BLaER1 treated with 17β-estradiol and CSF1 and Interleukin-3, amounts not matched to agents 10 nM and 100 nM (cell line): ENCODE results near the gene AMIGO1.

Experiments
- H3K27ac ChIP-seq, 11 experiments: shearing (Covaris generic); formaldehyde crosslinking; 2 replicates each; pipeline ENCODE4 v1.8.1; 2022
- H3K27me3 ChIP-seq, 11 experiments: shearing (Covaris generic); formaldehyde crosslinking; 2 replicates each; pipeline ENCODE4 v1.8.1; 2022
- H3K36me3 ChIP-seq, 11 experiments: shearing (Covaris generic); formaldehyde crosslinking; 2 replicates each; pipeline ENCODE4 v1.8.1; 2022
- H3K4me1 ChIP-seq, 10 experiments: shearing (Covaris generic); formaldehyde crosslinking; 2 replicates each; pipeline ENCODE4 v1.8.1; 2022
- H3K4me2 ChIP-seq, 11 experiments: shearing (Covaris generic); formaldehyde crosslinking; 2 replicates each; pipeline ENCODE4 v1.8.1; 2022
- H3K4me3 ChIP-seq, 10 experiments: shearing (Covaris generic); formaldehyde crosslinking; 2 replicates each; pipeline ENCODE4 v1.8.1; 2022
- H3K9ac ChIP-seq, 11 experiments: shearing (Covaris generic); formaldehyde crosslinking; 2 replicates each; pipeline ENCODE4 v1.8.1; 2022
- H3K9me3 ChIP-seq, 11 experiments: shearing (Covaris generic); formaldehyde crosslinking; replicated peaks in 1 of 11; 2 replicates each; pipeline ENCODE4 v1.8.1; 2022
- H4K20me1 ChIP-seq, 11 experiments: shearing (Covaris generic); formaldehyde crosslinking; 2 replicates each; pipeline ENCODE4 v1.8.1; 2022
- Cebpa-rat ChIP-seq, 11 experiments: shearing (Covaris generic); IDR thresholded peaks; 2 replicates each; pipeline ENCODE4 v1.8.1; 2022

Gene AMIGO1

GRCh38 chr1:109484519-109484975, 25.0 kb downstream of the AMIGO1 start:
- peak overlapping the region; percentile 84 to 99 (median 96) for H3K4me2 ChIP-seq
- peaks cover 0 to 32% (median 0%) of the 10 kb centered on the region in 11 experiments; a peak in 3 of 22 replicates for H4K20me1 ChIP-seq
- peak overlapping the region in 10 of 11 experiments; percentile 94 to 100 (median 99); a peak in 19 of 22 replicates for H3K27ac ChIP-seq
- H3K27me3 ChIP-seq: no peaks in the 10 kb centered on the region
- peak overlapping the region; percentile 68 to 87 (median 82) for H3K4me3 ChIP-seq
- no peaks in the 10 kb centered on the region for H3K9me3 ChIP-seq
- peaks cover 17 to 44% (median 38%) of the 10 kb centered on the region in 10 experiments for H3K4me1 ChIP-seq
- peaks cover 18 to 41% (median 39%) of the 10 kb centered on the region in 11 experiments for H3K36me3 ChIP-seq
- no peak for TF ChIP-seq Cebpa-rat (IDR thresholded peaks at IDR 0.05)
- H3K9ac ChIP-seq: peak overlapping the region; percentile 94 to 100 (median 99)

GRCh38 chr1:109483672-109484518, 25.6 kb downstream of the AMIGO1 start, which contains the start of gene ATXN7L2:
Gene ATXN7L2 (plus strand): TSS chr1:109483905. CDS start chr1:109483954, 49 bp downstream.
- TF ChIP-seq Cebpa-rat (IDR thresholded peaks at IDR 0.05): no peak
- peak within 1 kb of the TSS; percentile 94 to 99 (median 97) for H3K4me2 ChIP-seq
- peak within 1 kb of the TSS; percentile 94 to 100 (median 99) for H3K9ac ChIP-seq
- H3K9me3 ChIP-seq: no peaks in the 10 kb centered on the region
- H3K27me3 ChIP-seq: no peaks in the 10 kb centered on the region
- H3K4me3 ChIP-seq: peak within 1 kb of the TSS; percentile 68 to 87 (median 82)
- H3K4me1 ChIP-seq: peaks cover 18 to 37% (median 32%) of the 10 kb centered on the region in 10 experiments
- peak within 1 kb of the TSS; percentile 94 to 100 (median 99) for H3K27ac ChIP-seq
- H4K20me1 ChIP-seq: peaks cover 0 to 28% (median 0%) of the 10 kb centered on the region in 11 experiments; a peak in 2 of 22 replicates
- H3K36me3 ChIP-seq: peaks cover 14 to 34% (median 32%) of the 10 kb centered on the region in 11 experiments

DNA sequence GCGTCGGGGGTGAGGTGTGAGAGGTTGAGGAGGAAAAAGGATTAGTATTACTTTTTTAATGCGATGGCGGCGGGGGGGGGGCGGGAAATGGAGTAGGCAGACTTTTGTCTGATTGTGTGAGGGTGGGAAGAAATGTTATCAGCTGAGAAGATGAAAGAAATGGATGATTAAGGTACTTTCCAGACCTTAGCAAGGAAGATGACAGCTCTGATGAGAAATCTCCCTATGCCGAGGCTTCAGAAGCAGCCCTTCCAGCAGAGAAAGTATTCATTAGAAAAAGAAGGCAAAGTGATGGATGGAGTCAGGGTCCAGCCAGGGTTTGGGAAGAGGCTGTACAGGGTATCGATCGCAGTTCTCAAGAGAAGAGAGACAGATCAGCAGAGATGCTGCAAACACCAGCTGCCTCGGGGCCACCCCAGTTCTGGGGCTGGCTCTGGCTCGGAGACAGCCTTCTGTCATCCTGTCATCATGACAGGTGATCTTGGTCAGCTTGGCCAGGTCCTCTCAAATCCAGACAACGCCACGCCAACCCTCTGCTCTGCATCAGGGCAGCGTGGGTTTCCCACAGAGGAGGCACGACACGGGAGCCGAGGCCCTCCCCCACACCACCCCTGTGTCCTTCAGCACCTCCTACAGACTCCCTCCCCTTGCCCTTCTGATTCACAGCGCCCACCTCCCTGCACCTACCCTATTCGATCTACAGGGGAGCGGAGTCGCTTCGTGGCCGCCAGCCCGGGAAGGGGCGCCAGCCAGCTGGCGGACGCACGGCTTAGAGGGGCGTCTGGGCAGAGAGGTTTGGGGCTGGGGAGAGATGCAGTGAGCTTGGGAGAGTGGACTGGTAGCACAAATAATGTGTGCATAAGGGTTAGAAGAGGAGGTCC, 26.5 kb downstream of the AMIGO1 start:
- peak overlapping the region; percentile 80 to 98 (median 96) for H3K4me2 ChIP-seq
- H3K9ac ChIP-seq: peak overlapping the region in 10 of 11 experiments; percentile 26 to 68 (median 60); a peak in 17 of 22 replicates
- peaks cover 22 to 32% (median 27%) of the 10 kb centered on the region in 10 experiments for H3K4me1 ChIP-seq
- no peaks in the 10 kb centered on the region for H3K9me3 ChIP-seq
- H3K27me3 ChIP-seq: no peaks in the 10 kb centered on the region
- H4K20me1 ChIP-seq: peaks cover 0 to 21% (median 0%) of the 10 kb centered on the region in 11 experiments; a peak in 3 of 22 replicates
- 0 out of 22 replicates have a peak overlapping the region, but pooled peaks of 1 of the 11 experiments have one; percentile 8 for H3K27ac ChIP-seq
- H3K4me3 ChIP-seq: peak overlapping the region; percentile 64 to 87 (median 80)
- peaks cover 6 to 26% (median 24%) of the 10 kb centered on the region in 11 experiments for H3K36me3 ChIP-seq
- no peak for TF ChIP-seq Cebpa-rat (IDR thresholded peaks at IDR 0.05)

- no peak for TF ChIP-seq Cebpa-rat (IDR thresholded peaks at IDR 0.05)
- H4K20me1 ChIP-seq: peaks cover 0 to 21% (median 0%) of the 10 kb centered on the region in 11 experiments; a peak in 3 of 22 replicates
- peaks cover 0 to 18% (median 16%) of the 10 kb centered on the region in 11 experiments; a peak in 18 of 22 replicates for H3K36me3 ChIP-seq
- no peak overlapping the region for H3K27ac ChIP-seq
- H3K9ac ChIP-seq: no peak overlapping the region
- peaks cover 22 to 38% (median 30%) of the 10 kb centered on the region in 10 experiments for H3K4me1 ChIP-seq
- H3K9me3 ChIP-seq: no peaks in the 10 kb centered on the region
- no peaks in the 10 kb centered on the region for H3K27me3 ChIP-seq
- no peak overlapping the region for H3K4me2 ChIP-seq
- no peak overlapping the region for H3K4me3 ChIP-seq
These were observed 27.3 kb downstream of the AMIGO1 start for GRCh38 chr1:109482242-109482641.

DNA sequence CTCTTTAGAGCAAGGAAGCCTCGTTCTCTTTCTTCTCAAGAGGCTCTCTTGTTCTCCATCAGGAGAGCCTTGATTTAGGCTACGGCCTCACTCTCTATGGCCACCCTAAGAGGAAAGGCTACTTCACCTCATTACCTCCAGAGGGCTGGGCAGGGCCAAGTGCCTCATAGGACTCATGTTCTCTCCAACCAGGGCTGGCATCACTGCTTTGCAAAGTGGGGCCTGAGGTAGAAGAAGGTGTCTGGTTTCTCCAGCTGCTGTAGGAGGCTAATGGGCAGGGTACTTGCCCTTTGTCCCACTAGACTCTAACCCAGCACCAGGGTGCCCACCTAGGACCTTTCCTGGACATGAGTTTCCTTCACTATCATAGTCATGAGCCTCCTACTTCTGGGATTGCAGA, 27.9 kb downstream of the AMIGO1 start:
- Histone ChIP-seq H3K27me3 (no peaks in the 10 kb centered on the region), H3K36me3 (peaks cover 0 to 12% (median 10%) of the 10 kb centered on the region in 11 experiments; a peak in 15 of 22 replicates), H3K27ac (no peak overlapping the region), H3K4me2 (no peak overlapping the region), H3K4me1 (peaks cover 22 to 38% (median 30%) of the 10 kb centered on the region in 10 experiments), H4K20me1 (peaks cover 0 to 21% (median 0%) of the 10 kb centered on the region in 11 experiments; a peak in 3 of 22 replicates), H3K9me3 (no peaks in the 10 kb centered on the region), H3K9ac (no peak overlapping the region), H3K4me3 (no peak overlapping the region)
- no peak for TF ChIP-seq Cebpa-rat (IDR thresholded peaks at IDR 0.05)

DNA sequence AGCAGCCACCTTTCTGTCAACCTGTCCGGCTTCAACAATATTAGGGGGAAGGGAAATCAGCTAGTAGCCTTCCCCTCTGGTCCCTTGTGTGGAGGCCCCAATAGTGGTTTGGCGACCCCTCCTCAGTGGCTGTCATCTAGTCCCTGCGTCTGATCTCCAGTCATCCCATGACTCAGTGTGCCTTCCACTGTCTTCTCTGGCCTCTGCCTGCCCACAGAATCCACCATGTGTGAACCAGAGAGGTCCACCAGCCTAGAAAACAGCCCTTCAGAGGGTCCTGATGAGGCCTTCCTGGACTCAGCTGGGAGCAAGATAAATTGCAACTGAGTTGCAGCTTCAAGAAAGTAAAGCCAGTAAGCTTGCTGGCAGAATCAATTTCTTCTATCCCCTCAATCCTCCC, 29.6 kb downstream of the AMIGO1 start:
- Histone ChIP-seq H4K20me1 (peaks cover 0 to 6% (median 0%) of the 10 kb centered on the region in 11 experiments; a peak in 3 of 22 replicates), H3K4me3 (no peak overlapping the region), H3K9me3 (no peaks in the 10 kb centered on the region), H3K4me1 (peaks cover 11 to 26% (median 14%) of the 10 kb centered on the region in 10 experiments), H3K27me3 (no peaks in the 10 kb centered on the region), H3K9ac (no peak overlapping the region), H3K4me2 (no peak overlapping the region), H3K27ac (no peak overlapping the region), H3K36me3 (no peaks in the 10 kb centered on the region)
- TF ChIP-seq Cebpa-rat (IDR thresholded peaks at IDR 0.05): no peak

DNA sequence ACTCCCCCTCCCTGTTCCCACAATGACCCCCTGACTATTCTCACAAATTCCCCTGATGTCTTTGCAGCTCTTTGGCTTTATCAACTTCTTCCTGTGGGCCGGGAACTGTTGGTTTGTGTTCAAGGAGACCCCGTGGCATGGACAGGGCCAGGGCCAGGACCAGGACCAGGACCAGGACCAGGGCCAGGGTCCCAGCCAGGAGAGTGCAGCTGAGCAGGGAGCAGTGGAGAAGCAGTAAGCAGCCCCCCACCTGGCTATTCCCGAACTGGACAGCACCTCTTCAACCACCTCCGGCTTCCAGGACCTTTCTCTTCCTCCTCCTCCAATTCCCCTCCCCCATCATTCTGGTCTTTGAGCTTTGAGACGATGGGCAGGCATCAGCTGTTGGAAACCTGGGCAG, 30.2 kb downstream of the AMIGO1 start:
- Histone ChIP-seq H3K4me2 (no peak overlapping the region), H3K9ac (no peak overlapping the region), H3K4me1 (peaks cover 6 to 20% (median 9%) of the 10 kb centered on the region in 10 experiments), H3K4me3 (no peak overlapping the region), H3K36me3 (no peaks in the 10 kb centered on the region), H4K20me1 (peaks cover 0 to under 1% (median 0%) of the 10 kb centered on the region in 11 experiments; a peak in 3 of 22 replicates), H3K9me3 (no peaks in the 10 kb centered on the region), H3K27me3 (no peaks in the 10 kb centered on the region), H3K27ac (no peak overlapping the region)
- no peak for TF ChIP-seq Cebpa-rat (IDR thresholded peaks at IDR 0.05)

- Histone ChIP-seq H3K27ac (no peak overlapping the region), H4K20me1 (no peaks in the 10 kb centered on the region; a peak in 1 of 22 replicates), H3K4me2 (peak overlapping the region in 2 of 11 experiments; percentile 16 to 64; a peak in 1 of 22 replicates), H3K4me3 (no peak overlapping the region), H3K36me3 (no peaks in the 10 kb centered on the region), H3K9me3 (no peaks in the 10 kb centered on the region), H3K27me3 (no peaks in the 10 kb centered on the region), H3K4me1 (peaks cover 6 to 19% (median 9%) of the 10 kb centered on the region in 10 experiments), H3K9ac (no peak overlapping the region)
- no peak for TF ChIP-seq Cebpa-rat (IDR thresholded peaks at IDR 0.05)
These were observed 30.7 kb downstream of the AMIGO1 start for GRCh38 chr1:109478806-109479205.
